ENCODE data around the gene MYG1.

DNA sequence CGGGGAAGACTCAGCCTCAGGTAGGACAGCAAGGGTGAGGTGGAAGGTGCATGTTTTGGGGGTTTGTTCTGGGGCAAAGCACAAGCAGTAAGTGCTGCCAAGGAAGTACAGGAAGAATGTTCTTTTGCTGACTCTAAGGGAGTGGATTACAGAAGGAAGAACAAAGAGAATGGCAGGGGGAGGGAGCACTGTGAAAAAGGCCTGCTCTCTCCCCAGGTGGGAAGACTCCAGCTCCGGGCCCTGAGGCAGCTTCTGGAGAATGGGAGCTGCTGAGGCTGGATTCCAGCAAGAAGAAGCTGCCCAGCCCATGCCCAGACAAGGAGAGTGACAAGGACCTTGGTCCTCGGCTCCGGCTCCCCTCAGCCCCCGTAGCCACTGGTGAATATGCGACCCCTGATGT, 11.2 kb upstream of the MYG1 start:
- TF ChIP-seq, protein P1, sequence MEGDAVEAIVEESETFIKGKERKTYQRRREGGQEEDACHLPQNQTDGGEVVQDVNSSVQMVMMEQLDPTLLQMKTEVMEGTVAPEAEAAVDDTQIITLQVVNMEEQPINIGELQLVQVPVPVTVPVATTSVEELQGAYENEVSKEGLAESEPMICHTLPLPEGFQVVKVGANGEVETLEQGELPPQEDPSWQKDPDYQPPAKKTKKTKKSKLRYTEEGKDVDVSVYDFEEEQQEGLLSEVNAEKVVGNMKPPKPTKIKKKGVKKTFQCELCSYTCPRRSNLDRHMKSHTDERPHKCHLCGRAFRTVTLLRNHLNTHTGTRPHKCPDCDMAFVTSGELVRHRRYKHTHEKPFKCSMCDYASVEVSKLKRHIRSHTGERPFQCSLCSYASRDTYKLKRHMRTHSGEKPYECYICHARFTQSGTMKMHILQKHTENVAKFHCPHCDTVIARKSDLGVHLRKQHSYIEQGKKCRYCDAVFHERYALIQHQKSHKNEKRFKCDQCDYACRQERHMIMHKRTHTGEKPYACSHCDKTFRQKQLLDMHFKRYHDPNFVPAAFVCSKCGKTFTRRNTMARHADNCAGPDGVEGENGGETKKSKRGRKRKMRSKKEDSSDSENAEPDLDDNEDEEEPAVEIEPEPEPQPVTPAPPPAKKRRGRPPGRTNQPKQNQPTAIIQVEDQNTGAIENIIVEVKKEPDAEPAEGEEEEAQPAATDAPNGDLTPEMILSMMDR (IDR thresholded peaks at IDR 0.05; ENCODE audit: poor library complexity): no peak
- no peak for TF ChIP-seq EZH2phosphoT487 (IDR thresholded peaks at IDR 0.05; ENCODE audit: low read depth, severe bottlenecking, unreplicated experiment)
